MCF 10A (cell line): ENCODE measurements around the gene UBE2D3. TPM values are rescaled to one million over a fixed set of nuclear protein-coding genes. Genes with fewer than 3 reads are reported as not detected.
"Not testable (repeated sequence)": the region's sequence is repeated elsewhere in the genome, so short reads cannot be mapped to it uniquely, and the experiment has no call there.

Source experiments
- BruUV-seq: library from RNA; stranded (reverse); fragments of 400-500 nt; replicated peaks from 2 replicates; lab custom pipeline; 2021; lab: Mats Ljungman, UMichigan
- CTCF ChIA-PET: fragments of 300-600 bp; sonication (Branson Sonifier 250); formaldehyde crosslinking; extraction: SDS; loops from one replicate; lab custom pipeline; 2021; ENCODE audit warnings: antibody characterized with exemption, inconsistent platforms; lab: Yijun Ruan, JAX
- POLR2A ChIA-PET: fragments of 300-600, 350-650 bp; sonication (Branson Sonifier 250); formaldehyde crosslinking; extraction: SDS; loops from one replicate; lab custom pipeline; 2020; ENCODE audit warnings: antibody characterized with exemption, inconsistent platforms; lab: Yijun Ruan, JAX
- DNase-seq: peaks from one replicate; pipeline ENCODE4 v3.0.0-alpha.2; 2018; ENCODE audit not compliant: unreplicated experiment
- H3K27ac Mint-ChIP-seq: one replicate; pipeline ENCODE4 v1.8.0; 2022; ENCODE audit warnings: mild to moderate bottlenecking, low read depth, mixed read lengths; ENCODE audit not compliant: unreplicated experiment
- H3K27me3 Mint-ChIP-seq: one replicate; pipeline ENCODE4 v1.8.0; 2022; ENCODE audit warnings: mixed read lengths; ENCODE audit not compliant: insufficient read depth, unreplicated experiment
- H3K36me3 Mint-ChIP-seq: one replicate; pipeline ENCODE4 v1.8.0; 2022; ENCODE audit warnings: mild to moderate bottlenecking, moderate library complexity, mixed read lengths; ENCODE audit not compliant: insufficient read depth, unreplicated experiment
- H3K4me1 Mint-ChIP-seq: one replicate; pipeline ENCODE4 v1.8.0; 2022; ENCODE audit warnings: mixed read lengths; ENCODE audit not compliant: insufficient read depth, unreplicated experiment
- H3K4me3 Mint-ChIP-seq: one replicate; pipeline ENCODE4 v1.8.0; 2022; ENCODE audit warnings: mild to moderate bottlenecking, moderate library complexity, mixed read lengths; ENCODE audit not compliant: unreplicated experiment
- H3K9me3 Mint-ChIP-seq: one replicate; pipeline ENCODE4 v1.8.0; 2022; ENCODE audit warnings: mixed read lengths; ENCODE audit not compliant: unreplicated experiment
- CTCF ChIP-seq: fragments of 200-600 bp; IDR thresholded peaks from one replicate; pipeline ENCODE4 v1.8.0; 2022; ENCODE audit warnings: antibody characterized with exemption, mild to moderate bottlenecking; ENCODE audit not compliant: unreplicated experiment
- intact Hi-C: fragments of 100-400 bp; cut with micrococcal nuclease; formaldehyde crosslinking; loops from 2 replicates; pipeline ENCODE4 v1.14.1; 2022
- total RNA-seq: library from RNA; stranded (reverse); gene quantifications from 2 replicates; pipeline ENCODE4 v1.2.3, GENCODE V29; 2022

The UBE2D3 gene
- total RNA-seq, 1 experiment from 2014 or later, result 505 TPM

DNA sequence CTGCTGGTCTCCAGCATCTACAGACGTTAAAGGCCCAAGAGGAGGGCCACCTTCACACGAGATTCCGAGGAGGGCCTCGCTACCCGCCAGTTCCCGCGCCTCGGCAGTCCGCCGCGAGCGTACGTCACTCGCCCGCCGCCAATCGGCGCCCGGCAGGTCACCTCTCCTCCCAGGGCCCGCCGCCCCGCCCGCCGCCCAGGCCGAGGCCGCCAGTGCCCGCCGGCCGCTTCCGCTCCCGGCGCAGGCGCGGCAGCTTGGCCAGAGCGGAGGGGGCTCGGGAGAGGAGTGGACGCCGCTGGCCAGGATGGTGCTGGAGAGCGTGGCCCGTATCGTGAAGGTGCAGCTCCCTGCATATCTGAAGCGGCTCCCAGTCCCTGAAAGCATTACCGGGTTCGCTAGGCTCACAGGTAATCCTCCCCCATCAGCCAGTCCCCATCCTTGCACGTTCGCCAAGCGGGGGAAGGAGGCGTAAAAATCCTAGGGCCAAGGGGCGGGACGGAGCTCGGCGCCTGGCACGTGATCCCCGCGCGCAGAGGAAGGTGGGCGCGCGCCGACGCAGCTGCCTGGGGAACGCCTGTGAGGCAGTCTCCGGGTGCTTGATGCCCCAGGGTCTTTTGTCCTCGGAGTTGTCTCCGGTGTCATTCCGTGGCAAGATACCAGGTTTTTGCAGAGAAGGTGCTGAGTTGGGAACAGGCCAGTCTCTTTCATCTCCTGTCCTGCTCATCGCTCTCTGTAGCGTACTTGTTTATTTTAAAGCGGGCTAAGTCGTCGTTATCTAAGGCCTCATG lies 41.6 kb upstream of the UBE2D3 start, which contains the start of gene CISD2:
Gene CISD2, plus strand, starts transcription at position 212 of the 788 bp plus-strand sequence. Its CDS starts 93 bp downstream, at position 305.
- H3K27ac Mint-ChIP-seq, result peak within 1 kb of the TSS; percentile 98
- H3K4me3 Mint-ChIP-seq, result peak within 1 kb of the TSS; percentile 98
- no peaks in the 10 kb centered on the region for H3K27me3 Mint-ChIP-seq
- no TSS peak for BruUV-seq
- H3K36me3 Mint-ChIP-seq, result peaks cover 15% of the 10 kb centered on the region
- peaks cover 21% of the 10 kb centered on the region for H3K4me1 Mint-ChIP-seq
- TF ChIP-seq CTCF, result no peak
- H3K9me3 Mint-ChIP-seq, result no peaks in the 10 kb centered on the region
- ChIA-PET POLR2A (interaction anchor here (0.6 to 5.4 kb wide), 37 partner anchors 10 to 438 kb away, joined by 3 to 287 read pairs (median 5); partner anchors contain the start of genes BDH2, MANBA, NFKB1 and SLC9B1), CTCF (interaction anchor here (0.6 to 2.6 kb wide), 5 partner anchors 41 to 464 kb away, joined by 3 to 16 read pairs (median 5); partner anchors contain the start of gene UBE2D3)
- peak; percentile 95 for DNase-seq
- intact Hi-C loops, result loop anchor here (1.0 to 5.0 kb wide), 3 partner anchors 44 to 247 kb away; no protein-coding TSS in a partner anchor

GRCh38 chr4:102868153-102868780 lies 40.9 kb upstream of the UBE2D3 start:
- no peaks in the 10 kb centered on the region for H3K27me3 Mint-ChIP-seq
- TF ChIP-seq CTCF, result no peak
- H3K4me1 Mint-ChIP-seq, result peaks cover 21% of the 10 kb centered on the region
- peaks cover 8% of the 10 kb centered on the region for H3K36me3 Mint-ChIP-seq
- ChIA-PET POLR2A (interaction anchor here (0.6 to 5.4 kb wide), 20 partner anchors 9 to 438 kb away, joined by 3 to 287 read pairs (median 9); partner anchors contain the start of genes BDH2, MANBA, SLC9B1 and UBE2D3), CTCF (interaction anchor here (0.7 to 2.6 kb wide), 5 partner anchors 40 to 268 kb away, joined by 3 to 16 read pairs (median 5); partner anchors contain the start of gene UBE2D3)
- peak overlapping the region; percentile 98 for H3K27ac Mint-ChIP-seq
- peak overlapping the region; percentile 98 for H3K4me3 Mint-ChIP-seq
- no peak for DNase-seq
- H3K9me3 Mint-ChIP-seq, result no peaks in the 10 kb centered on the region
- intact Hi-C loops, result loop anchor here (5.0 kb wide), 2 partner anchors 139 to 246 kb away; no protein-coding TSS in a partner anchor
- BruUV-seq, result TSS peak; percentile 58

- Mint-ChIP-seq H3K9me3 (no peaks in the 10 kb centered on the region), H3K27me3 (no peaks in the 10 kb centered on the region), H3K4me1 (peaks cover 21% of the 10 kb centered on the region), H3K27ac (peak overlapping the region; percentile 98), H3K4me3 (peak overlapping the region; percentile 98), H3K36me3 (peaks cover 7% of the 10 kb centered on the region)
- intact Hi-C loops, result loop anchor here (5.0 kb wide), 2 partner anchors 140 to 245 kb away; no protein-coding TSS in a partner anchor
- TF ChIP-seq CTCF, result no peak
- BruUV-seq, result no TSS peak
- ChIA-PET POLR2A (interaction anchor here (0.6 to 5.4 kb wide), 11 partner anchors 9 to 428 kb away, joined by 3 to 287 read pairs (median 11); partner anchors contain the start of genes MANBA, SLC9B1 and UBE2D3), CTCF (interaction anchor here (0.6 to 2.6 kb wide), 4 partner anchors 39 to 267 kb away, joined by 3 to 16 read pairs (median 4); partner anchors contain the start of gene UBE2D3)
- no peak for DNase-seq
Observed at GRCh38 chr4:102867278-102868152, 40.2 kb upstream of the UBE2D3 start.

- H3K4me3 Mint-ChIP-seq, H3K9me3 Mint-ChIP-seq, H3K36me3 Mint-ChIP-seq, H3K4me1 Mint-ChIP-seq, H3K27me3 Mint-ChIP-seq, DNase-seq, BruUV-seq, CTCF ChIA-PET, H3K27ac Mint-ChIP-seq: not testable (repeated sequence)
- intact Hi-C loops, result loop anchor here (5.0 kb wide), 2 partner anchors 142 to 243 kb away; no protein-coding TSS in a partner anchor
- POLR2A ChIA-PET, result interaction anchor here (5.4 kb wide), 1 partner anchor 39 kb away, joined by 287 read pairs; the partner anchor contains the start of gene UBE2D3
Observed at GRCh38 chr4:102865327-102865726, 38.0 kb upstream of the UBE2D3 start.
